DOHH2 (cell line): ENCODE results near the gene SCN1A.

ENCODE experiments used
- CTCF ChIP-seq: fragments of 200-600 bp; sonication (generic); IDR thresholded peaks from one replicate; pipeline ENCODE4 v1.5.1; 2014; ENCODE audit warnings: antibody characterized with exemption, mild to moderate bottlenecking, low read depth, low read length; ENCODE audit not compliant: poor library complexity, severe bottlenecking
- EZH2phosphoT487 ChIP-seq: fragments of 200-600 bp; sonication (generic); IDR thresholded peaks from 2 replicates; pipeline ENCODE4 v1.6.1; 2017; ENCODE audit warnings: borderline replicate concordance, mild to moderate bottlenecking, antibody characterized with exemption, low read length, moderate library complexity, mixed read lengths

- TF ChIP-seq CTCF (no peak), EZH2phosphoT487 (no peak)
Measured at GRCh38 chr2:166173263-166173662, 45.4 kb upstream of the SCN1A start.
